Measurements from ENCODE around the gene HOXC11. TPM values are rescaled to one million over a fixed set of nuclear protein-coding genes. Genes with fewer than 3 reads are reported as not detected.

The HOXC11 gene
- 1 to 10 TPM in 1 of 4 donors, under 1 TPM in 1, not detected in 2; 0.69 to 3.3 TPM for total RNA-seq

DNA sequence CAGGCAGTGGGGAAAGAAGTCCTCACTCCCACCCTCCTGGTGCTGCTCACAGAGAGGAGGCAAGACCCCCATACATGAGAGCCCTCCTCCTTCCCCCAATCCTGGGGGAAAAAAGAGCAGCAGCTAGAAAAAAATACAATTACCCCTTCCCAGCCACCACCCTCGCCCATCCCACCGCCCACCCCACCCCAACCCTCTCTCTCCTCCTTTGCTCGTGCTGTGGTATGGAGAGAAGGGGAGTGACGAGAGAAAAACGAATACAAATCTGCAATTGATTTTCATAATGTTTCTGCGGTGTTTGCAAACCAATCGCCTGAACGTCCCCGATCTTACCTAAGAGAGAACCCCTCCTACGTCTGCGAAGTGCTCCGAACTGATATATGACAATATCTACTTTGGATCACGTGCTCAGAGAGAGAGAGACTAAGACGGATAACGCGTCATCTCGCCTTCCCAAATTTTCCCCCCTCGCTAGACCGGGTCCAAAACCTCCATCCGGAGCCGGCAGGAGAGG, at the start of gene HOXC11:
TSS of gene HOXC11 (plus strand) at position 405 of the 514 bp plus-strand sequence. CDS start 116 bp downstream, outside the sequence.
- peak within 1 kb of the TSS in 1 of 2 donors; percentile 38 for H3K27ac ChIP-seq
- H3K4me3 ChIP-seq: peak within 1 kb of the TSS in 1 of 2 donors; percentile 33
- no peaks in the 10 kb centered on the region for H3K9me3 ChIP-seq
- no peaks in the 10 kb centered on the region for H3K36me3 ChIP-seq
- intact Hi-C loops (cut with DNase I; ENCODE audit: low total_unique reads): no loop called here
- TF ChIP-seq, protein P1, sequence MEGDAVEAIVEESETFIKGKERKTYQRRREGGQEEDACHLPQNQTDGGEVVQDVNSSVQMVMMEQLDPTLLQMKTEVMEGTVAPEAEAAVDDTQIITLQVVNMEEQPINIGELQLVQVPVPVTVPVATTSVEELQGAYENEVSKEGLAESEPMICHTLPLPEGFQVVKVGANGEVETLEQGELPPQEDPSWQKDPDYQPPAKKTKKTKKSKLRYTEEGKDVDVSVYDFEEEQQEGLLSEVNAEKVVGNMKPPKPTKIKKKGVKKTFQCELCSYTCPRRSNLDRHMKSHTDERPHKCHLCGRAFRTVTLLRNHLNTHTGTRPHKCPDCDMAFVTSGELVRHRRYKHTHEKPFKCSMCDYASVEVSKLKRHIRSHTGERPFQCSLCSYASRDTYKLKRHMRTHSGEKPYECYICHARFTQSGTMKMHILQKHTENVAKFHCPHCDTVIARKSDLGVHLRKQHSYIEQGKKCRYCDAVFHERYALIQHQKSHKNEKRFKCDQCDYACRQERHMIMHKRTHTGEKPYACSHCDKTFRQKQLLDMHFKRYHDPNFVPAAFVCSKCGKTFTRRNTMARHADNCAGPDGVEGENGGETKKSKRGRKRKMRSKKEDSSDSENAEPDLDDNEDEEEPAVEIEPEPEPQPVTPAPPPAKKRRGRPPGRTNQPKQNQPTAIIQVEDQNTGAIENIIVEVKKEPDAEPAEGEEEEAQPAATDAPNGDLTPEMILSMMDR (IDR thresholded peaks at IDR 0.05): no peak
- no peak for TF ChIP-seq POLR2A (IDR thresholded peaks at IDR 0.05)
- DNase-seq: no peak
- H3K27me3 ChIP-seq: peaks cover 27 to 88% of the 10 kb centered on the region in 2 donors
- peaks cover 0 to 4% of the 10 kb centered on the region in 2 donors for H3K4me1 ChIP-seq

GRCh38 chr12:53924521-53925405, 48.2 kb upstream of the HOXC11 start:
- Histone ChIP-seq H3K4me3 (no peak overlapping the region), H3K27ac (no peak overlapping the region), H3K9me3 (no peaks in the 10 kb centered on the region), H3K27me3 (peaks cover 21 to 47% of the 10 kb centered on the region in 2 donors), H3K4me1 (no peaks in the 10 kb centered on the region), H3K36me3 (no peaks in the 10 kb centered on the region)
- intact Hi-C loops (cut with DNase I; ENCODE audit: low total_unique reads): no loop called here
- DNase-seq: no peak
- no peak for TF ChIP-seq POLR2A (IDR thresholded peaks at IDR 0.05)
- TF ChIP-seq, protein P1 (IDR thresholded peaks at IDR 0.05): no peak

GRCh38 chr12:53927220-53928029, 45.5 kb upstream of the HOXC11 start:
- no peaks in the 10 kb centered on the region for H3K9me3 ChIP-seq
- no peak overlapping the region for H3K27ac ChIP-seq
- intact Hi-C loops (cut with DNase I; ENCODE audit: low total_unique reads): no loop called here
- no peaks in the 10 kb centered on the region for H3K4me1 ChIP-seq
- H3K36me3 ChIP-seq: no peaks in the 10 kb centered on the region
- peaks cover 21 to 66% of the 10 kb centered on the region in 2 donors for H3K27me3 ChIP-seq
- H3K4me3 ChIP-seq: no peak overlapping the region
- DNase-seq: no peak
- TF ChIP-seq, protein P1 (IDR thresholded peaks at IDR 0.05): no peak
- no peak for TF ChIP-seq POLR2A (IDR thresholded peaks at IDR 0.05)

- no peaks in the 10 kb centered on the region for H3K36me3 ChIP-seq
- no peak overlapping the region for H3K27ac ChIP-seq
- no peak overlapping the region for H3K4me3 ChIP-seq
- peaks cover 21 to 75% of the 10 kb centered on the region in 2 donors for H3K27me3 ChIP-seq
- no peak for DNase-seq
- TF ChIP-seq POLR2A (IDR thresholded peaks at IDR 0.05): no peak
- TF ChIP-seq, protein P1 (IDR thresholded peaks at IDR 0.05): no peak
- H3K4me1 ChIP-seq: no peaks in the 10 kb centered on the region
- H3K9me3 ChIP-seq: no peaks in the 10 kb centered on the region
- intact Hi-C loops (cut with DNase I; ENCODE audit: low total_unique reads): no loop called here
Observed at GRCh38 chr12:53928054-53928835, 44.7 kb upstream of the HOXC11 start.
